Activated CD4-positive, alpha-beta memory T cell treated with anti-CD3 and anti-CD28 coated beads for 36 hours (primary cell): ENCODE data around the gene OR52A5. TPM values are rescaled to one million over a fixed set of nuclear protein-coding genes. Genes with fewer than 3 reads are reported as not detected.
"Not testable (repeated sequence)": the region's sequence is repeated elsewhere in the genome, so short reads cannot be mapped to it uniquely, and the experiment has no call there.

Experiments
- CTCF ChIA-PET: fragments of 350-600 bp; sonication (Branson Sonifier 250); formaldehyde crosslinking; loops from one replicate; lab custom pipeline; 2021; ENCODE audit warnings: antibody characterized with exemption, inconsistent platforms; lab: Charles Lee
- POLR2A ChIA-PET: fragments of 350-600 bp; sonication (Branson Sonifier 250); formaldehyde crosslinking; loops from one replicate; lab custom pipeline; 2021; ENCODE audit warnings: antibody characterized with exemption; lab: Charles Lee
- DNase-seq: peaks from one replicate; pipeline ENCODE4 v3.0.0-alpha.2; 2020
- H3K27ac Mint-ChIP-seq: one replicate; pipeline ENCODE4 v1.8.0; 2021; ENCODE audit warnings: mixed read lengths
- H3K27me3 Mint-ChIP-seq: one replicate; pipeline ENCODE4 v1.8.0; 2021; ENCODE audit warnings: mixed read lengths
- H3K36me3 Mint-ChIP-seq: one replicate; pipeline ENCODE4 v1.8.0; 2021; ENCODE audit warnings: mixed read lengths
- H3K4me1 Mint-ChIP-seq: one replicate; pipeline ENCODE4 v1.8.0; 2021; ENCODE audit warnings: low read depth, mixed read lengths
- H3K4me3 Mint-ChIP-seq: one replicate; pipeline ENCODE4 v1.8.0; 2021; ENCODE audit warnings: mild to moderate bottlenecking, mixed read lengths
- H3K9me3 Mint-ChIP-seq: one replicate; pipeline ENCODE4 v1.8.0; 2021; ENCODE audit warnings: mixed read lengths
- intact Hi-C: fragments of 100-400 bp; cut with micrococcal nuclease; formaldehyde crosslinking; loops from one replicate; pipeline ENCODE4 v1.15.1; 2023
- total RNA-seq, 2 experiments: library from RNA; stranded (reverse); gene quantifications; one replicate each; pipeline ENCODE4 v1.2.3, GENCODE V29; 2021

OR52A5 gene
- total RNA-seq = not detected

GRCh38 chr11:5137996-5138395 lies at the start of gene OR52A5:
TSS of gene OR52A5 (minus strand) at chr11:5138356. CDS start at chr11:5132642, 5,714 bp downstream.
- Mint-ChIP-seq H3K27me3 (no peaks in the 10 kb centered on the region), H3K4me3 (no peak within 1 kb of the TSS), H3K36me3 (no peaks in the 10 kb centered on the region), H3K9me3 (no peaks in the 10 kb centered on the region), H3K27ac (no peak within 1 kb of the TSS), H3K4me1 (no peaks in the 10 kb centered on the region)
- intact Hi-C loops = no loop called here
- POLR2A ChIA-PET = no interaction called here
- CTCF ChIA-PET = no interaction called here
- DNase-seq = no peak

- H3K27ac Mint-ChIP-seq = no peak overlapping the region
- POLR2A ChIA-PET = no interaction called here
These were observed 40.1 kb upstream of the OR52A5 start for GRCh38 chr11:5178046-5178837.

GRCh38 chr11:5174934-5175333 lies 36.8 kb upstream of the OR52A5 start:
- ChIA-PET CTCF (no interaction called here), POLR2A (no interaction called here)
- H3K27me3 Mint-ChIP-seq = no peaks in the 10 kb centered on the region
- DNase-seq = no peak
- no peaks in the 10 kb centered on the region for H3K36me3 Mint-ChIP-seq
- no peak overlapping the region for H3K27ac Mint-ChIP-seq
- no peaks in the 10 kb centered on the region for H3K4me1 Mint-ChIP-seq
- no peaks in the 10 kb centered on the region for H3K9me3 Mint-ChIP-seq
- no peak overlapping the region for H3K4me3 Mint-ChIP-seq
- intact Hi-C loops = no loop called here

More at GRCh38 chr11:5178046-5178837, 40.1 kb upstream of the OR52A5 start:
- no peak for DNase-seq
- CTCF ChIA-PET = no interaction called here
- intact Hi-C loops = no loop called here
- Mint-ChIP-seq H3K27me3 (no peaks in the 10 kb centered on the region), H3K9me3 (no peaks in the 10 kb centered on the region), H3K4me3 (no peak overlapping the region), H3K4me1 (no peaks in the 10 kb centered on the region), H3K36me3 (no peaks in the 10 kb centered on the region)

- POLR2A ChIA-PET = no interaction called here
- Mint-ChIP-seq H3K27me3 (no peaks in the 10 kb centered on the region), H3K36me3 (no peaks in the 10 kb centered on the region), H3K9me3 (no peaks in the 10 kb centered on the region), H3K27ac (no peak overlapping the region), H3K4me3 (no peak overlapping the region), H3K4me1 (no peaks in the 10 kb centered on the region)
- intact Hi-C loops = no loop called here
- no peak for DNase-seq
- CTCF ChIA-PET = no interaction called here
These were observed 33.7 kb upstream of the OR52A5 start for GRCh38 chr11:5171856-5172255.

- H3K27me3 Mint-ChIP-seq, DNase-seq, H3K27ac Mint-ChIP-seq, H3K9me3 Mint-ChIP-seq, POLR2A ChIA-PET, intact Hi-C loops, H3K4me1 Mint-ChIP-seq, H3K36me3 Mint-ChIP-seq, CTCF ChIA-PET, H3K4me3 Mint-ChIP-seq: not testable (repeated sequence)
These were observed 27.7 kb upstream of the OR52A5 start for GRCh38 chr11:5165898-5166297.

DNA sequence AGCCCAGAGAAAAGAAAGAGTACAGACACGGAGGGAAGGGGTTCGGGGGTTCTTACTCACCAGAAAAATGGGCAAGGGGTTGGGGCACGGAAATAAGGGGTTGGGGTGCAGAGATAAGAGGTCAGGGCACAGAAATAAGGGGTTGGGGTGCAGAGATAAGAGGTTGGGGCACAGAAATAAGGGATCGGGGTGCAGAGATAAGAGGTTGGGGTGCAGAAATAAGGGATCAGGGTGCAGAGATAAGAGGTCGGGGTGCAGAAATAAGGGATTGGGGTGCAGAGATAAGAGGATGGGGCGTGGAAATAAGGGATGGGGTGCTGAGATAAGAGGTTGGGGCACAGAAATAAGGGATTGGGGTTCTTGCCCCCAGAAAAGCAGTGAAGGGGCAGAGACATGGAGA lies 26.7 kb upstream of the OR52A5 start:
- POLR2A ChIA-PET, H3K4me3 Mint-ChIP-seq, H3K4me1 Mint-ChIP-seq, CTCF ChIA-PET, DNase-seq, H3K36me3 Mint-ChIP-seq, intact Hi-C loops, H3K9me3 Mint-ChIP-seq, H3K27ac Mint-ChIP-seq, H3K27me3 Mint-ChIP-seq: not testable (repeated sequence)

DNA sequence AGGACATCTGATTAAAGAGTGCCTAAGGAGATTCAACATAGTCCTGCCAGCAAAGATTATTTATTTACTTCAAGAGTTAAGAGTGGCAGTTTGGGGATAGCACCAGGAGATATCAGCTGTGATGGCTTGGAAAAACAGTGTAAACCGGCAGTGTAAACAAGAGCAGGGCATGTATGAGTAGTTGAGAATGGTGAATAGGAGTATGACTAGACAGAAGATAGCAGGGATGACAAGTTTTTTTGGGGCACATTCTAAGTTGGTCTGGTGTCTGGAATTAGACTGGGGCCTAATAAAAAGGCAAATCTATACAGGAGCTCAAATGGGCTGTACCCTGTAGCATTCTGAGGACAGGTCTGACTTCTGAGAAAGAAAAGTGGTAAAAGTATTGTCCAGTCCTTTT lies 22.9 kb upstream of the OR52A5 start:
- POLR2A ChIA-PET, intact Hi-C loops, H3K27me3 Mint-ChIP-seq, H3K36me3 Mint-ChIP-seq, H3K4me3 Mint-ChIP-seq, DNase-seq, H3K4me1 Mint-ChIP-seq, CTCF ChIA-PET, H3K27ac Mint-ChIP-seq, H3K9me3 Mint-ChIP-seq: not testable (repeated sequence)

DNA sequence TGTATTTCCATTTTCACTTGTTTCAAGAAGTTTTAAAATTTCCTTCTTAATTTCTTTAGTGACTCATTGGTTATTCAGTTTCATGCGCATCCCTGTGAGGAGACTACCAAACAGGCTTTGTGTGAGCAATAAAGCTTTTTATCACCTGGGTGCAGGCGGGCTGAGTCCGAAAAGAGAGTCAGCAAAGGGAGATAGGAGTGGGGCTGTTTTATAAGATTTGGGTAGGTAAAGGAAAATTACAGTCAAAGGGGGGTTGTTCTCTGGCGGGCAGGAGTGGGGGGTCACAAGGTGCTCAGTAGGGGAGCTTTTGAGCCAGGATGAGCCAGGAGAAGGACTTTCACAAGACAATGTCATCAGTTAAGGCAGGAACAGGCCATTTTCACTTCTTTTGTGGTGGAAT lies 22.1 kb upstream of the OR52A5 start:
- H3K36me3 Mint-ChIP-seq, H3K27me3 Mint-ChIP-seq, H3K9me3 Mint-ChIP-seq, CTCF ChIA-PET, POLR2A ChIA-PET, DNase-seq, H3K4me1 Mint-ChIP-seq, H3K4me3 Mint-ChIP-seq, H3K27ac Mint-ChIP-seq, intact Hi-C loops: not testable (repeated sequence)

DNA sequence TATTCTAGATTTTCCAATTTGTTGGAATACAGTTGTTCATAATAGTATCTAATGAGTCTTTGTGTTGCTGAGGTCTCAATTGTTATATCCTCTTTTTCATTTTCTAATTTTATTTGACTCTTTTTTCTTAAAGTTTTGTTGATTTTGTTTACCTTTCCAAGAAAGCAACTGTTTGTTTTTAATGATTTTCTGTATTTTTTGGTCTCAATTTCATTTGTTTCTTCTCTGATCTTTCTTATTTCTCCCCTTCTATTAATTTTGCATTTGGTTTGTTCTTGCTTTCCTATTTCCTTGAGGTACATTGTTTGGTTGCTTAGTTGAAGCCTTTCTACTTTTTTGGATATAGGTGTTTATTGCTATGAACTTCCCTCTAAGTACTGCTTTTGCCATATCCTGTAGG lies 21.6 kb upstream of the OR52A5 start:
- Mint-ChIP-seq H3K27ac (no peak overlapping the region), H3K9me3 (peaks cover 4% of the 10 kb centered on the region), H3K36me3 (no peaks in the 10 kb centered on the region), H3K4me3 (no peak overlapping the region), H3K27me3 (peaks cover 4% of the 10 kb centered on the region), H3K4me1 (no peaks in the 10 kb centered on the region)
- ChIA-PET POLR2A (no interaction called here), CTCF (no interaction called here)
- DNase-seq = no peak
- intact Hi-C loops = no loop called here

DNA sequence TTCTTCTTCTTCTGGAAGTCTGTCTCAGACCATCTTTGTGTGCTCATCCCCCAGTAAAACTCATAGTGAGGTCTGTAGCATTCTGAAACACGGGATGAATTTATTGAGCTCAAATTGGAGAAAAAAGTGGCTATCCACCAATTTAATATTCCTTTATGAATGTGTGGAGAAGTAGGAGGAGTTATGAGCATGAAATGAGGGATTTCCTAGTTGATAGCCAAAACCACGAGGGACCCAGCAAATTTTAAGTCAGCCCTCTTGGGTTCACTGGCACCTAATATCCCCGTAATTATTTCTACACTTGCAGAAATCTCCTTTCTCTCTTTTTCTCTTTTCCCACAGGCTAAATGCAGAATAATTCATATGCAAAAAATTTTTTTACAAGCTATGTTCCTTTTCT lies 16.5 kb upstream of the OR52A5 start, which contains the start of gene OR52A1:
Gene OR52A1, minus strand, starts transcription at position 101 of the 400 bp plus-strand sequence. CDS start 2,388 bp downstream, outside the sequence.
- peaks cover 4% of the 10 kb centered on the region for H3K9me3 Mint-ChIP-seq
- H3K4me1 Mint-ChIP-seq = no peaks in the 10 kb centered on the region
- DNase-seq = no peak
- no peak within 1 kb of the TSS for H3K27ac Mint-ChIP-seq
- no peak within 1 kb of the TSS for H3K4me3 Mint-ChIP-seq
- no peaks in the 10 kb centered on the region for H3K36me3 Mint-ChIP-seq
- intact Hi-C loops = no loop called here
- ChIA-PET CTCF (no interaction called here), POLR2A (no interaction called here)
- no peaks in the 10 kb centered on the region for H3K27me3 Mint-ChIP-seq

- POLR2A ChIA-PET = no interaction called here
- Mint-ChIP-seq H3K4me1 (no peaks in the 10 kb centered on the region), H3K4me3 (no peak overlapping the region), H3K27me3 (no peaks in the 10 kb centered on the region), H3K36me3 (no peaks in the 10 kb centered on the region), H3K27ac (no peak overlapping the region), H3K9me3 (peaks cover 4% of the 10 kb centered on the region)
- CTCF ChIA-PET = interaction anchor here (0.9 to 1.1 kb wide), 2 partner anchors 29 to 446 kb away, joined by 3 read pairs; no protein-coding TSS in a partner anchor
- intact Hi-C loops = no loop called here
- DNase-seq = no peak
These were observed 15.6 kb upstream of the OR52A5 start for GRCh38 chr11:5153574-5154431.

GRCh38 chr11:5151713-5152153 lies 13.6 kb upstream of the OR52A5 start:
- POLR2A ChIA-PET = no interaction called here
- CTCF ChIA-PET = no interaction called here
- Mint-ChIP-seq H3K36me3 (no peaks in the 10 kb centered on the region), H3K4me1 (no peaks in the 10 kb centered on the region), H3K4me3 (no peak overlapping the region), H3K27ac (no peak overlapping the region), H3K9me3 (no peaks in the 10 kb centered on the region), H3K27me3 (no peaks in the 10 kb centered on the region)
- intact Hi-C loops = no loop called here
- no peak for DNase-seq
